NCI-H345 (cell line): ENCODE data around the gene ESRRB.

Experiments used
- DNase-seq: peaks from one replicate; lab custom pipeline; 2025; lab: John Stamatoyannopoulos, UW

Gene ESRRB

GRCh38 chr14:76375947-76376404, at the start of gene ESRRB:
TSS of gene ESRRB (plus strand) at chr14:76376137. CDS start at chr14:76376402, 265 bp downstream.
- DNase-seq, result peak; percentile 19

GRCh38 chr14:76326918-76327689, 48.8 kb upstream of the ESRRB start:
- DNase-seq, result no peak

GRCh38 chr14:76328457-76329137, 47.3 kb upstream of the ESRRB start:
- DNase-seq, result no peak

GRCh38 chr14:76329154-76329928, 46.6 kb upstream of the ESRRB start:
- no peak for DNase-seq

GRCh38 chr14:76329951-76330350, 46.0 kb upstream of the ESRRB start:
- DNase-seq, result no peak

- DNase-seq, result no peak
Observed at GRCh38 chr14:76330411-76331327, 45.3 kb upstream of the ESRRB start.

- no peak for DNase-seq
Observed at GRCh38 chr14:76331328-76332011, 44.5 kb upstream of the ESRRB start.

GRCh38 chr14:76333664-76334063, 42.3 kb upstream of the ESRRB start:
- DNase-seq, result no peak

GRCh38 chr14:76334316-76334715, 41.6 kb upstream of the ESRRB start:
- DNase-seq, result no peak

- DNase-seq, result no peak
Observed at GRCh38 chr14:76336876-76337275, 39.1 kb upstream of the ESRRB start.

- DNase-seq, result no peak
Observed at GRCh38 chr14:76337635-76338545, 38.0 kb upstream of the ESRRB start.

GRCh38 chr14:76339728-76340615, 36.0 kb upstream of the ESRRB start:
- no peak for DNase-seq

- DNase-seq, result no peak
Observed at GRCh38 chr14:76343386-76343785, 32.6 kb upstream of the ESRRB start.

- DNase-seq, result peak; percentile 60
Observed at GRCh38 chr14:76346391-76347160, 29.4 kb upstream of the ESRRB start.

- DNase-seq, result no peak
Observed at GRCh38 chr14:76348898-76349297, 27.0 kb upstream of the ESRRB start.

- DNase-seq, result no peak
Observed at GRCh38 chr14:76349993-76350392, 25.9 kb upstream of the ESRRB start.

GRCh38 chr14:76350671-76351070, 25.3 kb upstream of the ESRRB start:
- DNase-seq, result no peak

- DNase-seq, result no peak
Observed at GRCh38 chr14:76351941-76352340, 24.0 kb upstream of the ESRRB start.
